ENCODE results near the gene CA10.

CA10 gene

DNA sequence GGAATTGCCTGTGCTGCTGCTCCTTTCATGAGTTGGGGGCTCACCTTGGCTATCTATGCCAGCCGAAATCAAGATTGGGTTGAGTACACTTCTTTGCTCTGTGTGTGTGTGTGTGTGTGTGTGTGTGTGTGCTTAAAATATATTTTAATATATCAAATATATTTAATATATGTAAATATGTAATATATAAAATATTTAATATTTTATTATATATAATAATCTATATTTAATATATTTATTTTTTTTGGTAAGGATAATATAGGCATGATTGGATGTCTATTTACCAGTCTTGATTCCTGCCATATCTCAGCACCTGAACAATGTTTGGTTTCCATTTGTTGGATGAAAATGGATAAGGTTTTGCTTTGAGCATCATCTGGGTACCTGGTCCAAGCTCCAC, 399.3 kb downstream of the CA10 start:
- no peak for DNase-seq

DNA sequence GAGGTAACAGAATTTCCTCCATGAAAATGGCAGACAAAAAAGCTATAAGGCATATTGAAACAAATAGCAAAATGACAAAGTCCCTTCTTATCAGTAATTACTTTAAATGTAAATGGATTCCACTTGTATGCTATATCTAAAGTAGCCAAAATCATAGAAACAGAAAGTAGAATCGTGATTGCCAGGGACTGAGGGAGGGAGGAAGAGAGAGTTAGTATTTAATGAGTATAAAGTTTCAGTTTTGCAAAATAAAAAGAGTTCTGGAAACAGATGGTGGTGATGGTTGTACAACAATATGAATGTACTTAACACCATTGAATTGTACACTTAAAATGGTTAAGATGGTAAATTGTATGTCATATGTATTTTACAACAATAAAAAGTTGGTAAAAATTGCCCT, 407.4 kb downstream of the CA10 start:
- DNase-seq = no peak

DNA sequence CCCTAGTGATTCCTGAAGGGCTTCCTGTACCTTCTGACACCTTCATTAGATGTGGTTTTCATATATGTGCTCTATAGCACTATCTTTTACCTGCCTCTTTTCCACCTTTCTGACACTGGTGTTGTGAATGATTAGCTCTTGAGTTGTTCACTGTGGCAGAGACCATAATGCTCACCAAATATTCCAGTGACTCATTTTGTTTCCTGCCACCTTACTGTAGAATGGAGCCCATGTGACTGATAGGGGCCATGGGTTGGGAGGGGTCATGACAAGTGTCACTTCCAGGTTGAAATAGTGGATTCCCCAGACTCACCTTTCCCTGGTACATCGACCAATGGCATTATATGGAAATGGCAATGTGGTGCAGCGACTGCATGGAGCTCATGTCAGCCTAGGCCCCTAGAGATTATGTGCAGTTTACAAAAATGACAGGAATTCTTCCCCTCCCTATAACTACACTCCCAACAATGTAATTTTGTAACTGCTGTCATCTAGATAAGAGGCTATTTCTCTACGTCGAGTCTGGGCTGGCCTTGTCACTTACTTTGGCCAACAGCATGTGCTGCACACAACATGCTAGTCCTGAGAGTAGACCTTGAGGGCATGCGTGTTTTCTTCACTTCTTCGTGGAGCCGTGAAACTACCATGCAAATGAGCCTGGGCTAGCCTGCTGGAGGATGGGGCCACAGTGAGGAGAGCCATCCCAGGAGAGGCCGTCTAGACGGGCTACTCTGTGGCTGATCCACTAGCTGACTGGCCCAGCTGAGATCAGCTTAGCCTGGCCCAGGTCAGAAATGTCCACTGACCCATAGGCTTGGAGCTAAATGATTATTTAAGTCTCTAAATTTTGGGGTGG, 409.5 kb downstream of the CA10 start:
- DNase-seq = no peak

DNA sequence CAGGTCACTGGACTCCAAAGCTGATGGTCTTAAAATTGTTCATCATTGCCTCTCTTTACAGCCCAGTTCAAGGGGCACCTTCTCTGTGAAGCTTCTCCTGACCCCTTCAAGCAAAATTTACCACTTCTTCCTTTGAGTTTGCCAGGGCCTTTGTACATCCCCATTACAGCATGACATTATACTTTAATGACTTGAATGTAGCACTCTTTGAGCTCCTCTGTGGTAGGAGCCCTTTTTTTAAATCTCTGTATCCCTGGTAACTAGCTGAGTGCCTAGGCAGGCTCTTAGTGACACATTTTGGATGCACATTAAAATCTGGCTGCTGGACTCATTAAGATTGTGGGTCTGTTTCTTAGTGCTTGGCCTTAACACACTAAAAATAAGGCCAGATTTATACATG, 412.1 kb downstream of the CA10 start:
- no peak for DNase-seq

DNA sequence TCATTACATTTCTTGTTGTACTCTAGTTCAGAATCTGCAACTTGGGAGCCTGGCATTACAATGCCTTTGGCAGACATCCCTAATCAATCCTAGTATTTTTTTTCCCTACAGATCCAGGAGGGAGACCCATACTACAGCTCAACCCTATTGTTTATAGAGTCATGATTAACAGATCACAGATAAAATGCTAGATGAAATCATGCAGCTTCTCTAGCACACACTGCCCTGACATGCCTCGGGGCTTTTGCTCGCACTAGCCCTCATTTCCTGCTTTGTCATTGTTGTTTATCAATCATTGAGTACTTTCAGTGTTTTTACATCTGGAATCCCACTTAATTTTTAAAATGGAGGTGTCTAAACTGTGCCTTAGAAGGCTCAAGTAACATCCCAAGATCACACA, 412.5 kb downstream of the CA10 start:
- DNase-seq = no peak

DNA sequence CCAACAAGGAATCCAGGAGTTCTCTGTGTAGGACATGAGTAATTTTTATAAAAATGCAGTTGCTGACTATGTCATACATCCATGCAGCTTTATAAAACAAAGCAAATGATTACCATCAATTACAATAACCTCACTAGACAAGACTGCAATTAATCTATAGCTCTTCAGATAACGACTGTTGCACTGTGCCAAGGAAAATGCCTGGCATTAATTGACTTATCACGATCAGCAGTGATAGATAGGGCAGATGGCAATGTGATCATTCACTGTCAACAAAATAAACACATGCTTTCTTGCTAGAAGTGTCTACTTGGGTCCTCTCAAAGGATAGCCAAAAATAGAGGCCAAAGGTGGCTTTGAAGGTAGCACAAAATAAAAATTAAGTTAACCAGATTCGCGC, 415.0 kb downstream of the CA10 start:
- no peak for DNase-seq

DNA sequence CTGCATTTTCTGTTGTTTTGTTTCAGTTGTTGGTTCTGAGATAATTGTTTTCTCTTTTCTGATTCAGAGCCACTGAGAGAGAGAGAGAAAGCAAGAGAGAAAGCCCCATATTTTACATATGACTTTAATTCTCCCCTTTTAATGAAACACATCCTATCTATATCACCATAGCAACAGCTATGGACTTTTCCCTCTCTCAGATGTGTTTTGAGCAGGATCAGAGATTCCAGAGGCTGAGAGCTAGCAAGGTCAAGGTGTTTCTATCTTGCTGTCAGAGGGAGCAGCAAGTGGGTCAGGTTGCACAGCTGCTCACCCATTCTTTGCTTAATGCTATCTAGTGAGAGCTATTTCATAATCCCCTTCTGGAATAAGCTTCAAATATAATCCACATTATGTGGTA, 415.9 kb downstream of the CA10 start:
- DNase-seq = no peak

DNA sequence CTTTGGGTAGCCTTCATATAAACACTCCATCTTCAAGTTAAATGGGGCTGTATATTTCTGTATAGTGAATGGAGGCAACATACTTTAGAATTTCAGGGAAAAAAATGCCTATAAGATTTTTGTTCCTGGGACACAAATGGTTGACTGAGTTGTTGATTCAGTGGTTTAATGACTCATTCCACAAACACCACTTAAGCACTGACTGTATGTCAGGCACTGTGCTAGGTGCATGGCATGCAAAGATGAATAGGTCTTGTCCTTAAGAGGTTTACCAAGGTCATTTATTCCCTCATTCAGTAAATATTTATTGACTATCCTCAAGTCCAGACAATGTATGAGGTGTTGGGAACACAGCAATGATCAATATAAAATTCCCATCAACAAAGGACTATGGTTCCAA, 417.1 kb downstream of the CA10 start:
- no peak for DNase-seq

DNA sequence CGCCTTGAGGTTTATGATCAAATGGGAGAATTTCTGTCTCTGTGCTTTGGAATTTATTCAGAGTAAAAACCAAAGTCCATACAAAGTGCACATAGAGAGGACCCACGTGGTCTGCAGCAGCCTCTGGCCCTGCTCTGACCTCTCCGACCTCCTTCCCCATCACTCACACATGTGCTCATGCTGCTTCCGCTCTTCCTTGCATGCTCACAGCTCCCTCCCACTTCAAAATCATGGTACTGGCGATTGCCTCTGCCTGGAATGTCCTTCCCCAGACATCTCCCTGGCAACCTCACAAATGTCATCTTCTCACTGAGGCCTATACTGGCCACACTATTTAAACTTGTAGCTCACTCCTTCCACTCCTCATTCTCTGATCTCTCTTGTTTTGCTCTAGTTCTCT, 418.0 kb downstream of the CA10 start:
- no peak for DNase-seq

DNA sequence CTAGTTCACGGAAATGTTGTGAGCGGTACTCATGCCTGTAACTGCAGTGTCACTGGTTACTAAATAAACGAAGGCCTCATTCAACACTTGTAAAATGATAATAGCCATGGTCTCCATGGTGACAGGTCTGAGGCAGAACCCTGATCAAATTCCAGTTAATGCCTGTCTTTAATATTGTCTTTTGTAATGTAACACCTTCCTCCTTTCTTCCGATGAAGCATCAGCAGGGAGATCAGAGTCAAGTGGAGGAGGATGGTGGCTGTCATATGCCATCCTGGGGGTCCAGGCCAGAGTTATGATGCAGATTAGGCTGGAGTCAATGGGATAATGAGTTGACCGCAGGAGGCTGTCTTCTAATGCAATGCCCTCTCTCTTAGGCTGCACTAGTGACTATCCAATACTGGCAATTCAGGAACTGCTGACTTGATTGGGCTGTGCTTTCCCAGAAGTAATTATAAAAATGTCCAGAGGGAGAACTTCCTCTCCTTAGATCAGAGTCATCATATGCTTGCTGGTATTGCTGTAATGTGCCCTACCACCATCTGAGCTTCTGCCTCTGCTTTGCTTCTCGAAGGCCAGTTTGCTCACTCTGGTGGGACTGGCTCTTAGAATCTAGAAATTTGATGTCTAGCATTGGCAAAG, 419.1 kb downstream of the CA10 start:
- no peak for DNase-seq

DNA sequence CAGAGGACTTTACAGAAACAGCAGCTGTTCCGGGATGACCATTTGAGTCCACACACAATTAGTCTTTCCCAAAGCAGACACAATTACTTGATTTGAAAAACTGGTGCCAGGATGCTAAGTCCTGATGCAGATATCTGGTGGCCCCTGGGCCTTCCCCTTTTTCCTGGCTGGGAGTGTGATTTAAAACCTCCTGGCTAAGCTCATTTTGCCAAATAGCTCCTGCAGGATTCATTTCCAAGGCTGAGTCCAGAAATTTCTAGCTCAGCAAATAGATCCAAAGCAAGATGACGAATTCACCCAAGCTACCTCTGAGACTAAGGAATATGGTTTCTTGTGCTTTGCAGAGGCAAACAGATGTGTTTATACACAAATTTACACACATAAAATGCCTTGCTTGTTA, 422.2 kb downstream of the CA10 start:
- DNase-seq = no peak

DNA sequence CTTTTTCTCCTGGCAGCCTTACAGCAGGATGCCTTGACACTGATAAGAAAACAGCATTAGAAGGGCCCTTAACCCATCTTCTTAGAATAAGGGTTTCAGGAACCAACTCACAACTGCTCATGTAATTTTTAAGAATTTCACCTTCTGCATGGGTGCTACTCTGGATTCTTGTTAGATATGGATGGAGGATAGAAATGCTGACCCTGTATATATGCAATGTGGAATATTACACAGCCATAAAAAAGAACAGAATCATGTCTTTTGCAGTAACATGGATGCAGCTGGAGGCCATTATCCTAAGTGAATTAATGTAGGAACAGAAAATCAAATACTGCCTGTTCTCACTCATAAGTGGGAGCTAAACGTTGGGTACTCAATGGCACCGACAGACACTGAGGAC, 423.5 kb downstream of the CA10 start:
- no peak for DNase-seq

DNA sequence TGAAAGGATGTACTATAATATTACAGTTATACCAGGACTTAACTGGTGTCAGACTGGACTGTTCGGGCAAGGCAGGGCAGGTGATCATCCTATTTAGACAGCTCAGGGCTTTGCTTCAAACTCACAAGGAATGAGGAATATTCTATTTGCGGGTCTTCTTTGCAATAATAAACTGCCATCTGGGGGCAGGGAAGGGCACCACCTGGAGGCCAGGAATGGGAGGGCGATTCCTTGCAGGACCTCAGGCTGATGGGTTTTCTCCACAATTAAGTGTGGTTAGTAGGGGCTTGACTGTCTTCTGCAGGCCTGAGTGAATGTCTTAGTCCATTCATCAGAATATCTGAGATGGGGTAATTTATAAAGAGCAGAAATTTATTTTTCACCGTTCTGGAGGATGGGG, 424.1 kb downstream of the CA10 start:
- no peak for DNase-seq

DNA sequence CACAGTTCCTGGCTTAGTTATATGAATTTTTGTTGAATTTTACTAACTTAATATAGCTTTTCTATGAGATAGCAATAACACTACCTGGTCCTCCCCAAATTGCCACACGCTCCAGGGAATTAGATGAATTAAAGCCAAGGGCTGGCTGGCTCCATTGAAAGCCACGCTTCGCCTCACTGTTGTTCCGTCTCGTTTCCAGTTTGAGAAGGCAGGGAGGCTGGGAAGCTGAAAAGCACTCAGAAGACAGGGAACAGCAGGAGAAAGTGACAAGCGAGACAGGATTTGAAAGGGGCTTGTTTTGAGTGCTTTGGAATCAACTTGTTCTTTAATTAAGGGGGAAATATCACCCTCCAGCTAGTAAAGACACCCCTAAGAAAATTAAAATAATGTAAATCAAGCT, 425.3 kb downstream of the CA10 start:
- no peak for DNase-seq

DNA sequence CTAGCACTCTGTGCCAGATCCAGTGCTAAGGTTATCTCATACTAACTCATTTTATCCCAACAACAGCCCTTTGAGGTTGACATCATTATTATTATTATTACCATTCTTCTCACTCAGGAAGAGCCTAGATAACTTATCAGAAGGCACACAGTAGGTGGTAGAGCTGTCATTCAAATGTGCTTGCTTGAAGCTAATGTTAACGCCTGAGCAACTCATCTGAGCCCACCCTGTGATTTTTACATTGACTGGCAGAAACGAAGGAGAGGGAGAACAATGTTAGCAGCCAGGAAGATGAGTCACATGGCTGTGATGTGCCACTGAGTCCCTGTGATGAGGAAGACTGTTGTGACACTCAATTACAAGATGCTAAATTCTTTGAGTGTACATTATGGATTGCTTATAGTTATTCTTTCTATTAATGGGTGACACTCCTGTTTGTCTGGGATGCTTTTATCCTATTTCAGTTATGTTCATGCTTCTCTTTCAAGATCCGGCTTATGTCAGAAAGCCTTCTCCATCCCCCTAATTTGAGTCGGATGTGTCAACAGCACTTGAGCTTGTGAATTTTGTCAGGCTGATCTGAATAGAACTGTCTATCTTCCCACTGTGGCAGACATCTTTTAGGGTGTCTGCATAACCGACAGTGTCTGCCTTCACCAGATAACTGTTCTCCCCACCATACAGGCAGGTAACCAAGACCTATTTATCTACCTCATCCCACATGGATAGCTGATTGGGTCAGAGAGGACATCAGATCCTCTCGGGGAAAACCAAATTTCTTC, 426.4 kb downstream of the CA10 start:
- DNase-seq = no peak

DNA sequence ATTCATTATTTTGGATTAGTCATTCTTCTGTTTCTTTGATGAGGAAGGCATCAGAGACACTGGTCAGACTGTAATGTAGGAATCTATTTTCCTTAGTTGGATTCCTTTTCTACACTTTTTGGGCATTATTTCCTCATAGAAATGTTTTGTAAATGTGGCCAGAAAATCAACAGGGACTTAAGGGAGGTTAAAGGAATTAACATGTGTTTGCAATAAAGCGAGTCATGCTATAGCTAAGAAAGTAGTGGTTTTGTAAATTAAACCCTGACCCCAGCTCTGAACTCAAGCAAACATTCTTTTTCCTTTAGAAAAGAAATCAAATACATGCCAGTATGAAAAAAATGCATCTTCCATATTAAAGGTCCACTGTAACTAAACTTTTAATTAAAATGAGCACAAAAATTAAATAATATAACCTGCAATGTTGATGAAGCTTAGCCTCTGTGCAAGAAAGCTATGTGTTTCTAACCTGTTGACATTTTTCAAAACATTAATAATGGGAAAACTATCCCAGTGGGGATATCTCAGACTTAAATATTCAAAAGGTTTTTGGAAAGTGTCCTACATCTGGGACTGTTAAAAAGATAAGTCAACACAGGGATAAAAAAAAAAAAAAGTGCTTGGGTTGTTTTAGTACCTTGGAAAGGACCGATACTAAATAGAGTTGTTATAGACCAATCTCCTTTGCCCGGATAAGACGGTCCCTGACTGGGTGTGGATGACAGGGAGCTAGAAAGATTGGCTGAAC, 428.0 kb downstream of the CA10 start:
- no peak for DNase-seq

DNA sequence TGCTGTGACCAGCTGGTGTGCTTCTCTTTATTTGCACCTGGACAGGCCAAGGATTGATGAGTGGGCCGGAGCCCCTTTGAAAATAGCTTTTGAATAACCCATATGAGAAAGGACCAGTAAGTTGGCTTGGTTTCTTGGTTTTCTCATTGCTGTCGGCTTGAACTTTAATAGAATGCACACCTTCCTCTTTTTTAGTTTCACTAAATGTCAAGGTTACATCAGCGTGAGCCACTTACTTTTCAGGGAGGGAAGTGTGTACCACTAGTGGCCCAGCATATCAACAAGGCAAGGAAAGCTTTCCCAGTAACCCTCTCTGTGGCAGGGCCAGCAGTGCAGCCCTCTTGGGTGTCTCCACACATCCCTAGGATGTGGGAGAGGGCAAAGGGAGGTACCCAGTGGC, 433.3 kb downstream of the CA10 start:
- no peak for DNase-seq

DNA sequence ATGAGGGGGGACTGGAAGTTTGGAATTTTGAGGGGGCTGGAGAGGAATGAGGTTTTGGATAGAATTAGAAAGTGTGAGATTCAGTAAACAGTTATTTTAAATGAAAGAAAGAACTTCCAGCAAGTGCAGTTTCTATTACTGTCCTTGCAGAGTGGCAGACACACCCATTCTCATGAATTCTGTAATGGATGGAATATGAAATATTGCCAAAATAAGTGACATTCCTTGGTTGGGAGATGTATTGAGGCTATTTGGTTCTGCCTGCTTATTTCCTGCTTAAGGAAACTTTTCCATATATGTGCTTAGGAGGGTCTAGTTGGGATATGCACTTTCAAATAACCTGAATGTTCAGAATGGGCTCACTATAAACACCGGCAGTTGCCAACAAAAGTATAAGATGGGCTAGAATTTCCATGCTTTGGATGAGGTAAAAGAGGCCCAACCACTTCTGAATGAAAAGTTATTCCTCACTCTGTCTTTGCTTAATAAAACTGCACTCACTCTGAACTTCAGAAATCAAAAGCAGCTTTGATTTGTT, 434.4 kb downstream of the CA10 start:
- no peak for DNase-seq

DNA sequence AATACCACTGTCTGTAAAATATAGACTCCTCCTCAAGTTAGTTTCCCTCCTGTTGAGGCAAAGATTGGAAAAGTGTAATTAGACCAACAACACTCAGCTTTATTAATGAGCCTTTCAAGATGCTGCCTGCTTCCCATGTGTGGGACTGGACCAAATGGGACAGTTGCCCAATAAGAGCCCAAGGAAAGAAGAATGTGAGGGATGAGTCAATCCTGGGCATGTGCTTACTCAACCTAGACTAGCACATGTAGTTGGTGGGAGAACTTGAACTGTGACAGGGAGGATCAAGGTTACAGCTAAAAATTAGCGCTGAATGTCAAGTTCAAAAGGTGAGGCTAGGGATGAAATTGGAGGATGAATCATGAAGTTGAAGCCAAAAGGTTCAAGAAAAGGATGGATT, 435.5 kb downstream of the CA10 start:
- DNase-seq = no peak

DNA sequence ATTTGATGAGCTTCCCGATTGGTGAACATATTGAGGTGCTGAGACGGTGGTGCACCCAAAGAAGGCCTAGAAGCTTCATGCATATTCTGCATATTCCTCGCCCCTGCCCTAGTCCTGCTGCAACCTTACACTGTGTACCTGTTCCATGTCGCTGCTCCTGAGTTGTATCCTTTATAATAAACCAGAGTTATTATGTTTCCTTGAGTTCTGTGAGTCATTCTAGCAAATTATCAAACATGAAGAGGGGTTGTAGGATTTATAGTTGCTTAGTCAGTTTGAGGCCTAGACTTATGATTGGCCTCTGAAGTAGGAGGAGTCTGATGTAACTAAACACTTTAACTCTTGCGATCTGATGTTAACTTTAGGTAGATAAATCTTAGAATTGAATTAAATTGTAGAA, 436.8 kb downstream of the CA10 start:
- DNase-seq = no peak

DNA sequence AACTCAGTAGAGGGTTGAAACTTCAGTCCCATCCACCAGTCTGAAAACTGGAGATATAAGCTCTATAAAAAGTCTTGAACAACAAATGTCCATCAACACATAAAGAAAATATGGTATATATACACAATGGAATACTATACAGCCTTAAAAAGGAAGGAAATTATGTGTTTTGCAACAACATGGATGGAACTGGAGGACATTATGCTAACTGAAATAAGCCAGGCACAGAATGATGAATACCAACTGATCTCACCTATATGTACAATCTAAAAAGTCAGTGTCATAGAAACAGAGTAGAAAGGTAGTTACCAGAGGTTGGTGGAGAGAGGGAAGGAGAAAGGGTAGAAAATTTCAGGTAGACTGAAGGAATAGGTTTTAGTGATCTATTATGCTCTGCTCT, 438.1 kb downstream of the CA10 start:
- no peak for DNase-seq

DNA sequence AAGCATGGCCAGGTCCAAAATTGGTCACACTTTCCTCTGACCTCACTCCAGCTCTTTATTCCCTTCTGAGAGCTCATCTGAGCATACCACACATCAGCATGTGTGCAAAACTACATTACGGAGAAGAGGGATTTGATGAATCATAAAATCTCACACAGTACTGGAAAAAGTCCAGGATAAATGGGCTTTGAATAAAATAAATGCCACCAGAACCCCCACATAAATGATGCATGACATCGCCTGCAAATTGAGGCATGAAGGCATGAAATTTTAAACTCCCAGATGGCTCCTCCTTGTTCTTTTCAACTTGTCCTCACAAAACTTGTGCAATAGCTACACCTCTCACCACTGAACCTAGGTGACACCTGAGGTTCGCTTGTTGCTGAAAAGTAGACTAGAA, 439.5 kb downstream of the CA10 start:
- DNase-seq = no peak

DNA sequence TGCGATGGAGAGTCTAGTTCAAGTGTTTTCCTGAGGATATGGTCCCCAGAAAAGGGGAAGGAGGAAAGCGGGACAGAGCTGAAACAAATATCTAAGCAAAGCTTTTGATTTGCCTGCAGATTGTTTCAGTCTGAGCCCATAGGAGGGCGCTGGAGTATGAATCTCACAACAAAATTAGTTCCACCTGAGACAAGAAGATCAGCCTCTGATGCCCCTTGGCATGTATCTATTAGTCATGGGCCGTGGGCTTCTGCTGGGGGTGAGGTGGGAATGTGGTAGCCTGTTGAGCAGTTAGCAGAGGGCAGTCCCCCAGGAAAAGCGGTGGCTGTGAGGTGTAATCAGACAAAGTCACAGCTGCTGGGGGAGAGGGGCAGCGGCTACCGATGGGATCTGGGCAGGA, 446.9 kb downstream of the CA10 start:
- no peak for DNase-seq

Measured in stimulated activated naive CD4-positive, alpha-beta T cell treated with Interleukin-2 at 50 U/mL for 16 hours (primary cell).